Immature natural killer cell (primary cell): ENCODE measurements around the gene EML4. TPM values are rescaled to one million over a fixed set of nuclear protein-coding genes. Genes with fewer than 3 reads are reported as not detected.

Experiments used
- DNase-seq, 3 donors: peaks; one replicate each; pipeline ENCODE4 v3.0.0; 2022; ENCODE audit warnings: mixed read lengths in 1 of 3
- H3K27ac Mint-ChIP-seq, 6 donors: one replicate each; pipeline ENCODE4 v1.8.0; 2020; ENCODE audit warnings: mixed read lengths in 6 of 6, mild to moderate bottlenecking in 5 of 6, inconsistent platforms in 4 of 6, moderate library complexity in 3 of 6
- H3K27me3 Mint-ChIP-seq, 3 donors: one replicate each; pipeline ENCODE4 v1.8.0; 2020 to 2021; ENCODE audit warnings: low read depth in 3 of 3, mild to moderate bottlenecking in 3 of 3, mixed read lengths in 3 of 3, moderate library complexity in 3 of 3, inconsistent platforms in 1 of 3
- H3K36me3 Mint-ChIP-seq, 3 donors: one replicate each; pipeline ENCODE4 v1.8.0; 2020; ENCODE audit warnings: mixed read lengths in 3 of 3, inconsistent platforms in 2 of 3, mild to moderate bottlenecking in 2 of 3
- H3K4me1 Mint-ChIP-seq, 2 donors: one replicate each; pipeline ENCODE4 v1.8.0; 2020; ENCODE audit warnings: inconsistent platforms in 2 of 2, mild to moderate bottlenecking in 2 of 2, mixed read lengths in 2 of 2, moderate library complexity in 1 of 2
- H3K4me3 Mint-ChIP-seq, 5 donors: one replicate each; pipeline ENCODE4 v1.8.0; 2020; ENCODE audit warnings: mild to moderate bottlenecking in 5 of 5, mixed read lengths in 5 of 5, inconsistent platforms in 3 of 5, moderate library complexity in 3 of 5
- H3K9me3 Mint-ChIP-seq, 6 donors: one replicate each; pipeline ENCODE4 v1.8.0; 2020; ENCODE audit warnings: mild to moderate bottlenecking in 6 of 6, mixed read lengths in 6 of 6, inconsistent platforms in 4 of 6, moderate library complexity in 3 of 6
- polyA plus RNA-seq, 3 donors: library from polyadenylated mRNA; unstranded; fragments of 300-500 nt; fragmentation: Illumina TruSeq; gene quantifications; one replicate each; pipeline ENCODE4 v1.2.3, GENCODE V29; 2021

Gene EML4
- polyA plus RNA-seq, 3 donors from 2014 or later: 16.1 to 35.3 (median 28.9) TPM

- Mint-ChIP-seq H3K4me3 (no peak overlapping the region), H3K36me3 (peaks cover 9 to 20% (median 17%) of the 10 kb centered on the region in 3 donors), H3K4me1 (peaks cover 2 to 14% of the 10 kb centered on the region in 2 donors), H3K27ac (peak overlapping the region in 1 of 6 donors; percentile 3), H3K9me3 (no peaks in the 10 kb centered on the region), H3K27me3 (peaks cover 0 to 2% (median 1%) of the 10 kb centered on the region in 3 donors)
- no peak for DNase-seq
Observed at GRCh38 chr2:42309366-42309765, 140.2 kb downstream of the EML4 start.

GRCh38 chr2:42310007-42310515 is 140.9 kb downstream of the EML4 start:
- H3K4me1 Mint-ChIP-seq: peaks cover 2 to 14% of the 10 kb centered on the region in 2 donors
- H3K36me3 Mint-ChIP-seq: peaks cover 12 to 25% (median 19%) of the 10 kb centered on the region in 3 donors
- H3K9me3 Mint-ChIP-seq: no peaks in the 10 kb centered on the region
- peaks cover 0 to 2% (median 1%) of the 10 kb centered on the region in 3 donors for H3K27me3 Mint-ChIP-seq
- no peak for DNase-seq
- H3K27ac Mint-ChIP-seq: peak overlapping the region in 1 of 6 donors; percentile 2
- no peak overlapping the region for H3K4me3 Mint-ChIP-seq

GRCh38 chr2:42312106-42312505 is 143.0 kb downstream of the EML4 start:
- no peaks in the 10 kb centered on the region for H3K9me3 Mint-ChIP-seq

GRCh38 chr2:42314892-42315468 is 145.8 kb downstream of the EML4 start:
- Mint-ChIP-seq H3K4me3 (no peak overlapping the region), H3K27me3 (peaks cover 0 to 2% (median 0%) of the 10 kb centered on the region in 3 donors)

More at GRCh38 chr2:42312106-42312505, 143.0 kb downstream of the EML4 start:
- Mint-ChIP-seq H3K27me3 (peaks cover 0 to 2% (median 0%) of the 10 kb centered on the region in 3 donors), H3K4me1 (peaks cover 0 to 5% of the 10 kb centered on the region in 2 donors), H3K27ac (no peak overlapping the region), H3K4me3 (no peak overlapping the region), H3K36me3 (peaks cover 6 to 26% (median 7%) of the 10 kb centered on the region in 3 donors)
- DNase-seq: no peak

GRCh38 chr2:42315844-42316470 is 146.8 kb downstream of the EML4 start:
- peak overlapping the region in 1 of 6 donors; percentile 31 for H3K27ac Mint-ChIP-seq
- peaks cover 0 to 5% of the 10 kb centered on the region in 2 donors for H3K4me1 Mint-ChIP-seq
- no peak overlapping the region for H3K4me3 Mint-ChIP-seq
- H3K27me3 Mint-ChIP-seq: peaks cover 0 to 4% (median 0%) of the 10 kb centered on the region in 3 donors
- H3K9me3 Mint-ChIP-seq: no peaks in the 10 kb centered on the region
- peaks cover 8 to 31% (median 16%) of the 10 kb centered on the region in 3 donors for H3K36me3 Mint-ChIP-seq
- DNase-seq: no peak

More at GRCh38 chr2:42314892-42315468, 145.8 kb downstream of the EML4 start:
- H3K4me1 Mint-ChIP-seq: no peaks in the 10 kb centered on the region
- H3K36me3 Mint-ChIP-seq: peaks cover 3 to 27% (median 11%) of the 10 kb centered on the region in 3 donors
- no peak overlapping the region for H3K27ac Mint-ChIP-seq
- H3K9me3 Mint-ChIP-seq: no peaks in the 10 kb centered on the region
- DNase-seq: no peak

GRCh38 chr2:42316910-42317309 is 147.8 kb downstream of the EML4 start:
- Mint-ChIP-seq H3K36me3 (peaks cover 8 to 31% (median 16%) of the 10 kb centered on the region in 3 donors), H3K27ac (peak overlapping the region in 1 of 6 donors; percentile 48), H3K27me3 (peaks cover 0 to 3% (median 0%) of the 10 kb centered on the region in 3 donors), H3K4me1 (peaks cover 0 to 5% of the 10 kb centered on the region in 2 donors), H3K4me3 (no peak overlapping the region), H3K9me3 (no peaks in the 10 kb centered on the region)
- no peak for DNase-seq

GRCh38 chr2:42317486-42317885 is 148.3 kb downstream of the EML4 start:
- H3K9me3 Mint-ChIP-seq: no peaks in the 10 kb centered on the region
- no peak overlapping the region for H3K4me3 Mint-ChIP-seq
- H3K27ac Mint-ChIP-seq: peak overlapping the region in 1 of 6 donors; percentile 29
- peaks cover 0 to 2% (median 0%) of the 10 kb centered on the region in 3 donors for H3K27me3 Mint-ChIP-seq
- H3K4me1 Mint-ChIP-seq: peaks cover 0 to 5% of the 10 kb centered on the region in 2 donors
- H3K36me3 Mint-ChIP-seq: peaks cover 8 to 31% (median 16%) of the 10 kb centered on the region in 3 donors
- no peak for DNase-seq

- DNase-seq: no peak
- Mint-ChIP-seq H3K4me3 (no peak overlapping the region), H3K4me1 (peaks cover 0 to 5% of the 10 kb centered on the region in 2 donors), H3K27me3 (peaks cover 0 to 2% (median 0%) of the 10 kb centered on the region in 3 donors), H3K27ac (peak overlapping the region in 1 of 6 donors; percentile 29), H3K36me3 (peaks cover 8 to 31% (median 16%) of the 10 kb centered on the region in 3 donors), H3K9me3 (no peaks in the 10 kb centered on the region)
Observed at GRCh38 chr2:42317945-42318344, 148.8 kb downstream of the EML4 start.

GRCh38 chr2:42319265-42319664 is 150.1 kb downstream of the EML4 start:
- no peak overlapping the region for H3K4me3 Mint-ChIP-seq
- H3K27me3 Mint-ChIP-seq: peaks cover 0 to 2% (median 0%) of the 10 kb centered on the region in 3 donors
- H3K9me3 Mint-ChIP-seq: no peaks in the 10 kb centered on the region
- peaks cover 0 to 5% of the 10 kb centered on the region in 2 donors for H3K4me1 Mint-ChIP-seq
- DNase-seq: no peak
- peak overlapping the region in 1 of 6 donors; percentile 26 for H3K27ac Mint-ChIP-seq
- peaks cover 8 to 31% (median 16%) of the 10 kb centered on the region in 3 donors for H3K36me3 Mint-ChIP-seq

GRCh38 chr2:42321452-42322064 is 152.4 kb downstream of the EML4 start:
- Mint-ChIP-seq H3K27ac (peak overlapping the region in 3 of 6 donors; percentile 4 to 62 (median 15)), H3K27me3 (peaks cover 0 to 2% (median 0%) of the 10 kb centered on the region in 3 donors), H3K9me3 (no peaks in the 10 kb centered on the region), H3K4me1 (peaks cover 0 to 9% of the 10 kb centered on the region in 2 donors), H3K4me3 (no peak overlapping the region), H3K36me3 (peaks cover 4 to 18% (median 12%) of the 10 kb centered on the region in 3 donors)
- no peak for DNase-seq

GRCh38 chr2:42324244-42324643 is 155.1 kb downstream of the EML4 start:
- H3K27me3 Mint-ChIP-seq: peaks cover 0 to 2% (median 0%) of the 10 kb centered on the region in 3 donors
- no peak overlapping the region for H3K4me3 Mint-ChIP-seq
- peaks cover 4 to 8% (median 5%) of the 10 kb centered on the region in 3 donors for H3K36me3 Mint-ChIP-seq
- H3K4me1 Mint-ChIP-seq: peaks cover 0 to 9% of the 10 kb centered on the region in 2 donors
- DNase-seq: no peak
- H3K9me3 Mint-ChIP-seq: no peaks in the 10 kb centered on the region
- peak overlapping the region in 2 of 6 donors; percentile 12 to 62 for H3K27ac Mint-ChIP-seq

GRCh38 chr2:42324949-42325348 is 155.8 kb downstream of the EML4 start:
- Mint-ChIP-seq H3K4me3 (no peak overlapping the region), H3K9me3 (no peaks in the 10 kb centered on the region), H3K27me3 (peaks cover 0 to 2% (median 0%) of the 10 kb centered on the region in 3 donors), H3K27ac (peak overlapping the region in 4 of 6 donors; percentile 28 to 70 (median 57)), H3K36me3 (peaks cover 4 to 16% (median 5%) of the 10 kb centered on the region in 3 donors), H3K4me1 (peaks cover 0 to 9% of the 10 kb centered on the region in 2 donors)
- no peak for DNase-seq

- peaks cover 2 to 17% (median 3%) of the 10 kb centered on the region in 3 donors for H3K36me3 Mint-ChIP-seq
Observed at GRCh38 chr2:42325609-42326008, 156.5 kb downstream of the EML4 start.

More at GRCh38 chr2:42325609-42326008, 156.5 kb downstream of the EML4 start:
- Mint-ChIP-seq H3K9me3 (no peaks in the 10 kb centered on the region), H3K4me3 (no peak overlapping the region), H3K27me3 (peaks cover 0 to under 1% (median 0%) of the 10 kb centered on the region in 3 donors), H3K27ac (peak overlapping the region in 2 of 6 donors; percentile 12 to 33), H3K4me1 (peaks cover 0 to 7% of the 10 kb centered on the region in 2 donors)
- no peak for DNase-seq
